ENCODE results near the gene NYNRIN.
A peak's percentile ranks its signal among the peaks of the same experiment; 100 is the strongest.
"Not testable (repeated sequence)": the region's sequence is repeated elsewhere in the genome, so short reads cannot be mapped to it uniquely, and the experiment has no call there.

NYNRIN gene

GRCh38 chr14:24387579-24387978, 11.2 kb upstream of the NYNRIN start:
- in situ Hi-C loops (cut with HindIII; ENCODE audit: low pct_ligation_motif_present, low pct_unique_long_range_greater_than_20kb, low sequenced_read_pairs); DNase-seq: not testable (repeated sequence)

- DNase-seq = no peak
- in situ Hi-C loops (cut with HindIII; ENCODE audit: low pct_ligation_motif_present, low pct_unique_long_range_greater_than_20kb, low sequenced_read_pairs) = no loop called here
Observed at GRCh38 chr14:24388474-24389179, 10.2 kb upstream of the NYNRIN start.

GRCh38 chr14:24389226-24389848, 9.5 kb upstream of the NYNRIN start:
- in situ Hi-C loops (cut with HindIII; ENCODE audit: low pct_ligation_motif_present, low pct_unique_long_range_greater_than_20kb, low sequenced_read_pairs) = no loop called here
- DNase-seq = no peak

- in situ Hi-C loops (cut with HindIII; ENCODE audit: low pct_ligation_motif_present, low pct_unique_long_range_greater_than_20kb, low sequenced_read_pairs) = no loop called here
Observed at GRCh38 chr14:24390701-24391468, 7.9 kb upstream of the NYNRIN start.

GRCh38 chr14:24392325-24393091, 6.3 kb upstream of the NYNRIN start:
- in situ Hi-C loops (cut with HindIII; ENCODE audit: low pct_ligation_motif_present, low pct_unique_long_range_greater_than_20kb, low sequenced_read_pairs) = no loop called here
- DNase-seq = peak; percentile 53

More at GRCh38 chr14:24390701-24391468, 7.9 kb upstream of the NYNRIN start:
- peak; percentile 23 for DNase-seq

GRCh38 chr14:24394275-24394674, 4.5 kb upstream of the NYNRIN start:
- peak; percentile 9 for DNase-seq
- in situ Hi-C loops (cut with HindIII; ENCODE audit: low pct_ligation_motif_present, low pct_unique_long_range_greater_than_20kb, low sequenced_read_pairs) = no loop called here

GRCh38 chr14:24395609-24396582, 2.9 kb upstream of the NYNRIN start:
- no peak for DNase-seq
- in situ Hi-C loops (cut with HindIII; ENCODE audit: low pct_ligation_motif_present, low pct_unique_long_range_greater_than_20kb, low sequenced_read_pairs) = no loop called here

- no peak for DNase-seq
- in situ Hi-C loops (cut with HindIII; ENCODE audit: low pct_ligation_motif_present, low pct_unique_long_range_greater_than_20kb, low sequenced_read_pairs) = no loop called here
Observed at GRCh38 chr14:24397639-24398292, 1.0 kb upstream of the NYNRIN start.

- DNase-seq = no peak
- in situ Hi-C loops (cut with HindIII; ENCODE audit: low pct_ligation_motif_present, low pct_unique_long_range_greater_than_20kb, low sequenced_read_pairs) = no loop called here
Observed at GRCh38 chr14:24398293-24398652, 530 bp upstream of the NYNRIN start.

GRCh38 chr14:24399447-24399822, 632 bp downstream of the NYNRIN start:
- DNase-seq = no peak
- in situ Hi-C loops (cut with HindIII; ENCODE audit: low pct_ligation_motif_present, low pct_unique_long_range_greater_than_20kb, low sequenced_read_pairs) = no loop called here

- in situ Hi-C loops (cut with HindIII; ENCODE audit: low pct_ligation_motif_present, low pct_unique_long_range_greater_than_20kb, low sequenced_read_pairs) = no loop called here
- no peak for DNase-seq
Observed at GRCh38 chr14:24399999-24400718, 1.4 kb downstream of the NYNRIN start.

- no peak for DNase-seq
- in situ Hi-C loops (cut with HindIII; ENCODE audit: low pct_ligation_motif_present, low pct_unique_long_range_greater_than_20kb, low sequenced_read_pairs) = no loop called here
Observed at GRCh38 chr14:24401810-24402702, 3.3 kb downstream of the NYNRIN start.

GRCh38 chr14:24403294-24403998, 4.6 kb downstream of the NYNRIN start:
- in situ Hi-C loops (cut with HindIII; ENCODE audit: low pct_ligation_motif_present, low pct_unique_long_range_greater_than_20kb, low sequenced_read_pairs) = no loop called here
- DNase-seq = no peak

GRCh38 chr14:24404814-24405213, 6.0 kb downstream of the NYNRIN start:
- in situ Hi-C loops (cut with HindIII; ENCODE audit: low pct_ligation_motif_present, low pct_unique_long_range_greater_than_20kb, low sequenced_read_pairs) = no loop called here
- DNase-seq = no peak

GRCh38 chr14:24406416-24406815, 7.6 kb downstream of the NYNRIN start:
- in situ Hi-C loops (cut with HindIII; ENCODE audit: low pct_ligation_motif_present, low pct_unique_long_range_greater_than_20kb, low sequenced_read_pairs) = no loop called here
- no peak for DNase-seq
